NCI-H748 (cell line): ENCODE data around the gene ZNF786.
A peak's percentile ranks its signal among the peaks of the same experiment; 100 is the strongest.
"Not testable (repeated sequence)": the region's sequence is repeated elsewhere in the genome, so short reads cannot be mapped to it uniquely, and the experiment has no call there.

Source experiments
- DNase-seq: peaks from one replicate; lab custom pipeline; 2025; ENCODE audit not compliant: unreplicated experiment; lab: John Stamatoyannopoulos, UW

Gene ZNF786

GRCh38 chr7:149090397-149091195 lies at the start of gene ZNF786:
ZNF786 (minus strand) TSS chr7:149090718; CDS start chr7:149090640, 78 bp downstream.
- peak; percentile 93 for DNase-seq

- no peak for DNase-seq
Measured at GRCh38 chr7:149136118-149136517, 45.6 kb upstream of the ZNF786 start.

- DNase-seq = no peak
Measured at GRCh38 chr7:149133028-149133710, 42.7 kb upstream of the ZNF786 start.

- no peak for DNase-seq
Measured at GRCh38 chr7:149130572-149131198, 40.2 kb upstream of the ZNF786 start.

GRCh38 chr7:149126662-149127266 lies 36.2 kb upstream of the ZNF786 start:
- peak; percentile 54 for DNase-seq

- peak; percentile 94 for DNase-seq
Measured at GRCh38 chr7:149125863-149126661, 35.5 kb upstream of the ZNF786 start, which contains the start of gene ZNF425. ZNF425 (minus strand) TSS chr7:149126324; CDS start chr7:149126213, 111 bp downstream.

GRCh38 chr7:149125189-149125862 lies 34.8 kb upstream of the ZNF786 start:
- DNase-seq = peak; percentile 21

GRCh38 chr7:149109969-149110368 lies 19.5 kb upstream of the ZNF786 start:
- no peak for DNase-seq

GRCh38 chr7:149104749-149105148 lies 14.2 kb upstream of the ZNF786 start:
- DNase-seq = no peak

GRCh38 chr7:149104214-149104613 lies 13.7 kb upstream of the ZNF786 start:
- no peak for DNase-seq

- no peak for DNase-seq
Measured at GRCh38 chr7:149103424-149103823, 12.9 kb upstream of the ZNF786 start.

- no peak for DNase-seq
Measured at GRCh38 chr7:149102666-149103065, 12.1 kb upstream of the ZNF786 start.

- no peak for DNase-seq
Measured at GRCh38 chr7:149100821-149101220, 10.3 kb upstream of the ZNF786 start.

- no peak for DNase-seq
Measured at GRCh38 chr7:149099058-149099457, 8.5 kb upstream of the ZNF786 start.

GRCh38 chr7:149097088-149097487 lies 6.6 kb upstream of the ZNF786 start:
- DNase-seq = no peak

- DNase-seq = no peak
Measured at GRCh38 chr7:149093228-149093627, 2.7 kb upstream of the ZNF786 start.

- DNase-seq = not testable (repeated sequence)
Measured at GRCh38 chr7:149092244-149092643, 1.7 kb upstream of the ZNF786 start.

GRCh38 chr7:149087376-149087775 lies 3.1 kb downstream of the ZNF786 start:
- no peak for DNase-seq

- no peak for DNase-seq
Measured at GRCh38 chr7:149085866-149086265, 4.7 kb downstream of the ZNF786 start.

GRCh38 chr7:149084407-149084806 lies 6.1 kb downstream of the ZNF786 start:
- DNase-seq = no peak
